WERI-Rb-1 (cell line): Measurements from ENCODE around the gene BIRC5.
A peak's percentile ranks its signal among the peaks of the same experiment; 100 is the strongest.

Source experiments
- DNase-seq: peaks from one replicate; pipeline ENCODE4 v3.0.0-alpha.2; 2020
- H3K27ac ChIP-seq: fragments of 250-450 bp; sonication (Bioruptor Pico); 2 replicates; pipeline ENCODE4 v1.5.1; 2020; ENCODE audit warnings: mild to moderate bottlenecking, moderate library complexity
- H3K27me3 ChIP-seq: fragments of 250-450 bp; sonication (Bioruptor Pico); 2 replicates; pipeline ENCODE4 v1.5.1; 2021; ENCODE audit warnings: mild to moderate bottlenecking, low read depth, moderate library complexity; ENCODE audit not compliant: insufficient read depth, severe bottlenecking
- H3K36me3 ChIP-seq: fragments of 250-450 bp; sonication (Bioruptor Pico); 2 replicates; pipeline ENCODE4 v1.5.1; 2020; ENCODE audit warnings: mild to moderate bottlenecking, moderate library complexity
- H3K4me3 ChIP-seq: 2 replicates; pipeline ENCODE4 v1.5.1; 2011; ENCODE audit warnings: low read depth, mild to moderate bottlenecking, control low read depth, low read length
- H3K9me3 ChIP-seq: fragments of 250-450 bp; sonication (Bioruptor Pico); 2 replicates; pipeline ENCODE4 v1.5.1; 2021; ENCODE audit warnings: mild to moderate bottlenecking, moderate library complexity; ENCODE audit not compliant: severe bottlenecking
- CTCF ChIP-seq: IDR thresholded peaks from 2 replicates; pipeline ENCODE4 v1.5.1; 2011; ENCODE audit warnings: low read depth, mild to moderate bottlenecking, control low read depth, inconsistent platforms, low read length

BIRC5 gene

GRCh38 chr17:78204387-78205123, 9.5 kb upstream of the BIRC5 start:
- DNase-seq: no peak
- no peak overlapping the region for H3K4me3 ChIP-seq
- no peaks in the 10 kb centered on the region for H3K9me3 ChIP-seq
- no peaks in the 10 kb centered on the region for H3K27me3 ChIP-seq
- no peak overlapping the region for H3K27ac ChIP-seq
- H3K36me3 ChIP-seq: peaks cover 27% of the 10 kb centered on the region
- no peak for TF ChIP-seq CTCF

- no peak overlapping the region for H3K27ac ChIP-seq
- DNase-seq: no peak
- TF ChIP-seq CTCF: no peak
- no peaks in the 10 kb centered on the region for H3K27me3 ChIP-seq
- H3K9me3 ChIP-seq: no peaks in the 10 kb centered on the region
- no peak overlapping the region for H3K4me3 ChIP-seq
- peaks cover 27% of the 10 kb centered on the region for H3K36me3 ChIP-seq
These were observed 8.8 kb upstream of the BIRC5 start for GRCh38 chr17:78205124-78205775.

GRCh38 chr17:78206298-78206697, 7.8 kb upstream of the BIRC5 start:
- Histone ChIP-seq H3K36me3 (peaks cover 24% of the 10 kb centered on the region), H3K4me3 (no peak overlapping the region), H3K27me3 (no peaks in the 10 kb centered on the region), H3K27ac (no peak overlapping the region), H3K9me3 (no peaks in the 10 kb centered on the region)
- TF ChIP-seq CTCF: peak; percentile 25; the same call in 1 of the 2 replicates
- DNase-seq: no peak

GRCh38 chr17:78208486-78208885, 5.6 kb upstream of the BIRC5 start:
- Histone ChIP-seq H3K36me3 (peaks cover 21% of the 10 kb centered on the region), H3K27ac (no peak overlapping the region), H3K4me3 (no peak overlapping the region), H3K27me3 (no peaks in the 10 kb centered on the region), H3K9me3 (no peaks in the 10 kb centered on the region)
- no peak for TF ChIP-seq CTCF
- no peak for DNase-seq

- H3K27me3 ChIP-seq: no peaks in the 10 kb centered on the region
- no peak for TF ChIP-seq CTCF
- H3K36me3 ChIP-seq: peaks cover 18% of the 10 kb centered on the region
- H3K4me3 ChIP-seq: no peak overlapping the region
- no peak overlapping the region for H3K27ac ChIP-seq
- no peak for DNase-seq
- no peaks in the 10 kb centered on the region for H3K9me3 ChIP-seq
These were observed 3.9 kb upstream of the BIRC5 start for GRCh38 chr17:78210111-78210510.
